Ecto neural progenitor cell (in vitro differentiated cells): ENCODE results near the gene NRIP3.
"Not testable (repeated sequence)": the region's sequence is repeated elsewhere in the genome, so short reads cannot be mapped to it uniquely, and the experiment has no call there.

Source experiments
- DNase-seq: peaks from one replicate; pipeline ENCODE4 v3.0.0-alpha.2; 2018; ENCODE audit warnings: low spot score

The NRIP3 gene

DNA sequence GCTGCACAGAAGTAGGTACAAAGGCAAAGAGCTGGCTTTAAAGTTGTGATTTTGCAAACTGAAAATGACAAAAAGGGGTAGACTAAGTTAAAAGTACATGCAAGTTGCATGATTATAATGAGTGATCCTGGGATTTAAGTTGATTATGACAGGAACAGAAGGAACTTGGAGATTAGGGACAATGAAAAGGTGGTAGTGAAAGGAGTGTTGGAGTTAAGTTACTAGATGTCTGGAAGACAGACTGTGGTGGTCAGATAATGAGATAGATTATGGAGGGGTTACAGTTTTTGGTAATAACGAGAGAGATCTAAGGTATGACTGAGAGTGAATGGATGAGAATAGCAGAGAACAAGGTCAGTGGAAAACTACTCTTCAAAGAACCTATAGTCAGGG, 31.9 kb downstream of the NRIP3 start:
- DNase-seq, result no peak

DNA sequence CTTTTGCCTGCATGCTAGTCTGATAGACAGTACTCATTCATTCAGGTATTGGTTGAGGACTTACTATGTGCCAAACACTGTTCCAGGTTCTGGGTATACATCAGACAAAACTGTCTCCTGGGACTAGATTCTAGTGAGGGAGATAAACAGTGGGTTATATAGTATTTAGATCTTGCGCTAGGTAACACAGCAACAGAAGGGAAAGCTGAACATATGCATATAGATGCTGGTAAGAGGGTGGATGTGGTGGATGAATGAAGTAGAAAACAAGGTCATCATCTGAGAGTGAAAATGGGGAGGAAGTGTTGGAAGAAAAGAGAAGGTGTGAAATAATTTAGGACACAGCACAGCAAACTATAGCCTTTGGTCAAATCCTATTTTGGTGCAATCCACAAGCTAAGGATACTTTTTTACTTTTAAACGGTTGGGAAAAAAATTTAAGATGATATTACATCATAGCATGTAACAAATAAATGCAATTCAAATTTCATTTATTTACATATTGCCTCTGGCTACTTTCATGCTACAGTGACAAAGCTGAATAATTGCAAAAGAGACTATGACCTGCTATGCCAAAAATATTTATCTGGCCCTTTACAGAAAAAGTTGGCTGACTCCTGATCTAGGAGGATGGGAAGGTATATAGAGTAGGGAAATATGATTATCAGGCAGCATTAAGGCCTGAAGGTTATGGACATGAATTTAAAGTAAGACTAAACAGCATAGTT, 32.4 kb downstream of the NRIP3 start:
- no peak for DNase-seq

DNA sequence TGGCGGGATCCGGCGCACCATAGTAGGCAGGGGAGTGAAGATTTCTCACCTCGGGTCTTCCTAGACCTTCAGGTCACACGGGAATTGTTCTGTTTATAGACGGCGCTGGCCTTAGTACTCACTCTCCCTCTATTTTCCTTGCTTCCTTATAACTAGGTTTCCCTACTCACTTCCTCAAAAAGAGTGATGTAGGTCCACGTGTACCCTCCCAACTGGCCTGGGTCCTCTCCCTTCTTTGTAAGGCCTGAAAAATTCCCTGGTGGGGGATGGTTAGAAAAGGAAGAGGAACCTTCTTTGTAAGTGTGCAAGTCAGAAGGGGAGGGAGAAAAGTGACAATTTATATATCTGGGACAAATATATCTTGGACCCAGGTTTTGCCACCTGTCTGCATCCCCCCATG, 36.6 kb downstream of the NRIP3 start:
- DNase-seq, result no peak

GRCh38 chr11:8964324-8965320, 39.2 kb downstream of the NRIP3 start, which contains the start of gene TMEM9B:
Gene TMEM9B, minus strand, starts transcription at chr11:8964442. Its CDS starts 129 bp downstream, at chr11:8964313.
- peak; percentile 92 for DNase-seq

GRCh38 chr11:8963569-8964323, 40.1 kb downstream of the NRIP3 start:
- DNase-seq, result peak; percentile 84

- DNase-seq, result no peak
Measured at GRCh38 chr11:8962841-8963240, 41.0 kb downstream of the NRIP3 start.

DNA sequence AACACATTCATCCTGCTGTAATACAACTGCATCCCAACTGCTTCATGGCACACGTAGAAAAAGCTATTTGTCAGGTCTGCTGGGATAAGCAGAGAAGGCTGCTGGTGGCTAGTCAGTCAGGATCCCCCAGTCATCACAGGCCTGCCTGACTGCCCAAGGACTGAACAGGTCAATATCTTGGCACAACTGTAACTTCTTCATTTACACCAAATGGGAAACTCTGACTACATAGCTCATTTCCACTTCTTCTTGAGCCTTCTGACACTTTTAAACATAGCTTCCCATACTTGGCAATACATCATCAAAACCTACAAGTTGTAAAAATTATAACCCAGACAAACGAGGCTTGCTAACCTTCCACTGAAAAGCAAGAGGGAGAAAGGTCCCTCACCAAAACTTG, 42.4 kb downstream of the NRIP3 start:
- no peak for DNase-seq

- DNase-seq, result no peak
Measured at GRCh38 chr11:8959546-8960166, 44.1 kb downstream of the NRIP3 start.

DNA sequence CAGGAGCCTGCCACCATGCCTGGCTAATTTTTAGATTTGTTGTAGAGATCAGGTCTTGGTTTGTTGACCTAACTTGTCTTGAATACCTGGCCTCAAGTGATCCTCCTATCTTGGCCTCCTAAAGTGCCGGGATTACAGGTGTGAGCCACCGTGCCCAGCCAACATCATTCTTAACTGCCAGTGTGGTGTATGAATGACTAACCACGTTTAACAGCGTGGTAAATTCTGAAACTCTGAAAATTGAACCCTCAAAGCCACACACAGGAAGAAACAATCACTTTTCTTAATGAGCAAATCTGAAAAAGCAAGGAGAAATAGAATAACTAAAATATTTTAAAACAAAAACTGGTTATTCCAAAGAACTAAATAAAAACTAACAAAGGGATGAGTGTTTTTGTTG, 46.9 kb downstream of the NRIP3 start:
- no peak for DNase-seq

DNA sequence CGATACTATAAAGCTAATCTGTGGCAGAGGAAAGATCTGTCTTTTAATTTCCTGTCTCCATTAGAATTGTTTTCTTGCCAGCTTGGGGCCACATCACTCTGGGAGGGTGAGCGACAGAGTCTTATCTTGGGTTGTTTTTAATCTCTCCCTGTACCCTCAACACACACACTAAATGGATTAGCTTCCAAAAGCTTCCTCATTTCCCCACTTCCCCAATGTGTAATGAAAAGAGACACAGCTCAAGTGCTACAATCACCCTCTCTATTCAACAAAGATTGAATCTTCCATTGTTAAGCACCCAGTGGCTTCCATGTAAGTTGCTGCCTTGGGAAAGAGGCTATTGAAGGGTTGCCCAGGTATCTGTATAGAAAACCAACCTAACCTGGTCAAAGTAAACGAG, 54.9 kb downstream of the NRIP3 start:
- no peak for DNase-seq

DNA sequence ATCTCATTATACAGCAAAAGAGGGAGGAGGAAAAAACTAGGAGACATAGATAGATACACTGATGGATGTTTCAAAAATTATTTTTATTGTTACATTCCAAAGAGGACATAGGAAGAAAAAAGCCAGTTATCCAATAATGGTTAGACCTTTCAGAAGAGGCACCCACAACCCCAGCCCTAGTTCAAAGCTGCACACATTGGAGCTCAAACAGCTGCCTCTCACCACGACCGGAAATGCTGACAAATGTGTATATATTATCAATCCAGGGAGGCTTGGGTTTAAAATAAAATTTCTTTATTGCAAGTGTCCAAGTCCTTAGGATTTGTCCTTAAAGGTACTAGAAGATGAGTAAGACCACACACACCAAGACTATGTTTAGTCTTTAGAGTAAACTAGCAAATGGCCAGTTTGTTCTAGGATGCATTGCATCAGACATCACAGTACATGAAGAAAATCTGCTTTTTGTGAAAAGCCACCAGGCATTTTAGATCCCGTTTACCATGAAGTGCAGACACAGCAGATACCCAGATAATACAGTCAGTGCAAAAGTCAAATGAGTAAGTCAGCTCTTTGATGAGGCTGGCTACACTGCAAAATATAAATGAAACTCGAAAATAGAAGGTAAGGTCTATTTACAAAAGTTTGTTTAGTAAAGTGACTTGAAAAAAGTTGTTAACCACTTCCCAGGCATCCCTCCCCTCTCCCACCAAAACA, 56.4 kb downstream of the NRIP3 start:
- no peak for DNase-seq

- no peak for DNase-seq
Measured at GRCh38 chr11:8942518-8943066, 61.2 kb downstream of the NRIP3 start, which contains the start of gene ASCL3. Gene ASCL3, minus strand, starts transcription at chr11:8943016. Its CDS starts 4,855 bp downstream, at chr11:8938161.

GRCh38 chr11:8941341-8942103, 62.3 kb downstream of the NRIP3 start:
- no peak for DNase-seq

- no peak for DNase-seq
Measured at GRCh38 chr11:8937659-8938058, 66.1 kb downstream of the NRIP3 start.

GRCh38 chr11:8937159-8937558, 66.6 kb downstream of the NRIP3 start:
- DNase-seq, result no peak

- DNase-seq, result not testable (repeated sequence)
Measured at GRCh38 chr11:8935789-8936188, 68.0 kb downstream of the NRIP3 start.

DNA sequence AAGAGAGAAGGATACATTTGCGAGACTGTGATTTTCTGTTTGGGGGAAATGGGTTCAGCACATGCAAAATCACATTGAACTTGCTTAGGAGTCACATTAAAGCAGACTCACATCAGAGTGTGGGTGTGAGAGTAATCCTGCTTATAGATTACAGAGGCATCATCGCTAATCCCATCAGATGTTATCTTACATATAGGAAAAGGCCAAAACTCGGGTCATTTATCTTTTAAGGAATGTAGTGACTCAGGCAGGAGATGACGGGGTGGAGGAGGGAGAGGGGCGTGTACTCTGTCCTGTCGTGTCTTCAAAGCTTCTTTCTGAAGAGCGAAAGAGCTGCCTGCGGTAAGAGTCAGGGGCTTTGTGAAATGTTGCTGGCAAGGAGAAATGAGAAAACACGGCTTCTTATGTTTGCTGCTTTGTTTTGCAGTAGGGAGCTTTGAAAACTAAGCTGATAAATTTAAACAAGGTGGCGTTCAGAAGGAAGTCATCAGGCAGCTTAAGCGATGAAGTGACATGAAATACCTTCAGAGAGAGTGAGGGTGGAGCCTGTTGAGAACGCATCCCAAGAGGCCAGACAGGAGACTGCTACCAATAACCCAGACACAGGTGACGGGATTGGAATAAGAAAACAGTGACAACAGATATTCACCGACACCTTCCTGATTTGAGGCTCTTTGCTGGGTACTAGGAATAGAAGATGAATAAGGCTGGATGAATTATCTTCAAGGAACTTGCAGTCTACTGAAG, 68.9 kb downstream of the NRIP3 start:
- DNase-seq, result no peak

- DNase-seq, result no peak
Measured at GRCh38 chr11:8933931-8934330, 69.9 kb downstream of the NRIP3 start.

GRCh38 chr11:8932564-8933180, 71.1 kb downstream of the NRIP3 start, which contains the start of gene C11orf16:
Gene C11orf16, minus strand, starts transcription at chr11:8932947. Its CDS starts 639 bp downstream, at chr11:8932308.
- DNase-seq, result no peak
